Large intestine (tissue), 3 donors: ENCODE data around the gene TMEM213. TPM values are rescaled to one million over a fixed set of nuclear protein-coding genes. Genes with fewer than 3 reads are reported as not detected.

ENCODE experiments used
- DNase-seq, 2 donors: peaks; one replicate each; pipeline versions ENCODE4 v3.0.0 to v3.0.0-alpha.2; 2013
- H3K27ac ChIP-seq: one replicate; pipeline ENCODE4 v1.5.1; 2013; ENCODE audit warnings: low read length
- H3K27me3 ChIP-seq: 2 replicates; pipeline ENCODE4 v1.6.1; 2013; ENCODE audit warnings: low read length; ENCODE audit not compliant: control insufficient read depth, insufficient read depth
- H3K36me3 ChIP-seq: 2 replicates; pipeline ENCODE4 v1.6.1; 2013; ENCODE audit warnings: low read length; ENCODE audit not compliant: control insufficient read depth, insufficient read depth
- H3K4me1 ChIP-seq: one replicate; pipeline ENCODE4 v1.6.1; 2013; ENCODE audit warnings: low read length; ENCODE audit not compliant: control insufficient read depth, insufficient read depth
- H3K4me3 ChIP-seq: one replicate; pipeline ENCODE4 v1.5.1; 2013; ENCODE audit warnings: low read length
- H3K9me3 ChIP-seq: one replicate; pipeline ENCODE4 v1.6.1; 2013; ENCODE audit warnings: mild to moderate bottlenecking, low read depth, low read length, moderate library complexity; ENCODE audit not compliant: control insufficient read depth
- WGBS: methylation state at CpG from one replicate; pipeline ENCODE4 v1.1.5; 2013; ENCODE audit warnings: low lambda C conversion rate; ENCODE audit not compliant: insufficient coverage; 5-methylcytosine and 5-hydroxymethylcytosine counted together
- polyA plus RNA-seq: library from polyadenylated mRNA; unstranded; fragments of 120-200 nt; gene quantifications from one replicate; pipeline ENCODE4 v1.2.1, GENCODE V29; 2013

The TMEM213 gene
- polyA plus RNA-seq, 1 donor: 0.01 TPM

- Histone ChIP-seq H3K9me3 (no peaks in the 10 kb centered on the region), H3K27ac (no peak overlapping the region), H3K27me3 (no peaks in the 10 kb centered on the region), H3K36me3 (peaks cover 8% of the 10 kb centered on the region), H3K4me1 (no peaks in the 10 kb centered on the region), H3K4me3 (no peak overlapping the region)
- no peak for DNase-seq
- no CpG with 5 or more reads among the region's 16 CpGs for WGBS
Observed at GRCh38 chr7:138861051-138861450, 63.3 kb downstream of the TMEM213 start.

- H3K27ac ChIP-seq: no peak overlapping the region
- H3K4me3 ChIP-seq: no peak overlapping the region
- H3K4me1 ChIP-seq: no peaks in the 10 kb centered on the region
- DNase-seq: no peak
- no peaks in the 10 kb centered on the region for H3K27me3 ChIP-seq
- H3K36me3 ChIP-seq: peaks cover 8% of the 10 kb centered on the region
- WGBS: no CpG with 5 or more reads among the region's 9 CpGs
- H3K9me3 ChIP-seq: no peaks in the 10 kb centered on the region
Observed at GRCh38 chr7:138863931-138864330, 66.1 kb downstream of the TMEM213 start.

GRCh38 chr7:138864667-138865066, 66.9 kb downstream of the TMEM213 start:
- DNase-seq: no peak
- WGBS: no CpG with 5 or more reads among the region's 3 CpGs
- H3K4me1 ChIP-seq: no peaks in the 10 kb centered on the region
- H3K9me3 ChIP-seq: no peaks in the 10 kb centered on the region
- H3K27ac ChIP-seq: no peak overlapping the region
- no peak overlapping the region for H3K4me3 ChIP-seq
- H3K36me3 ChIP-seq: peaks cover 11% of the 10 kb centered on the region
- no peaks in the 10 kb centered on the region for H3K27me3 ChIP-seq

- no peak overlapping the region for H3K4me3 ChIP-seq
- H3K27ac ChIP-seq: no peak overlapping the region
- DNase-seq: no peak
- H3K4me1 ChIP-seq: no peaks in the 10 kb centered on the region
- no CpG with 5 or more reads among the region's 4 CpGs for WGBS
- H3K36me3 ChIP-seq: peaks cover 13% of the 10 kb centered on the region
- no peaks in the 10 kb centered on the region for H3K9me3 ChIP-seq
- no peaks in the 10 kb centered on the region for H3K27me3 ChIP-seq
Observed at GRCh38 chr7:138865843-138866242, 68.0 kb downstream of the TMEM213 start.

- Histone ChIP-seq H3K9me3 (peaks cover 2% of the 10 kb centered on the region), H3K4me1 (no peaks in the 10 kb centered on the region), H3K27ac (no peak overlapping the region), H3K4me3 (no peak overlapping the region), H3K27me3 (no peaks in the 10 kb centered on the region), H3K36me3 (peaks cover 12% of the 10 kb centered on the region)
- WGBS: no CpG with 5 or more reads among the region's 9 CpGs
- DNase-seq: no peak
Observed at GRCh38 chr7:138866353-138866752, 68.6 kb downstream of the TMEM213 start.

- no peak overlapping the region for H3K27ac ChIP-seq
- no peaks in the 10 kb centered on the region for H3K4me1 ChIP-seq
- DNase-seq: no peak
- H3K9me3 ChIP-seq: peaks cover 2% of the 10 kb centered on the region
- H3K36me3 ChIP-seq: peaks cover 12% of the 10 kb centered on the region
- no peak overlapping the region for H3K4me3 ChIP-seq
- H3K27me3 ChIP-seq: no peaks in the 10 kb centered on the region
- WGBS: no CpG with 5 or more reads among the region's 19 CpGs
Observed at GRCh38 chr7:138867744-138868143, 70.0 kb downstream of the TMEM213 start.

- H3K4me3 ChIP-seq: no peak overlapping the region
- no CpG with 5 or more reads among the region's 14 CpGs for WGBS
- no peaks in the 10 kb centered on the region for H3K27me3 ChIP-seq
Observed at GRCh38 chr7:138868711-138869110, 70.9 kb downstream of the TMEM213 start.

GRCh38 chr7:138869353-138869752, 71.6 kb downstream of the TMEM213 start:
- no peaks in the 10 kb centered on the region for H3K27me3 ChIP-seq
- H3K4me1 ChIP-seq: no peaks in the 10 kb centered on the region
- no peak overlapping the region for H3K4me3 ChIP-seq
- no peak for DNase-seq
- H3K27ac ChIP-seq: no peak overlapping the region
- peaks cover 10% of the 10 kb centered on the region for H3K36me3 ChIP-seq
- WGBS: no CpG with 5 or more reads among the region's 30 CpGs
- H3K9me3 ChIP-seq: peaks cover 2% of the 10 kb centered on the region

More at GRCh38 chr7:138868711-138869110, 70.9 kb downstream of the TMEM213 start:
- H3K4me1 ChIP-seq: no peaks in the 10 kb centered on the region
- peaks cover 12% of the 10 kb centered on the region for H3K36me3 ChIP-seq
- H3K27ac ChIP-seq: no peak overlapping the region
- peaks cover 2% of the 10 kb centered on the region for H3K9me3 ChIP-seq
- DNase-seq: no peak

- Histone ChIP-seq H3K9me3 (peaks cover 2% of the 10 kb centered on the region), H3K4me1 (no peaks in the 10 kb centered on the region), H3K4me3 (no peak overlapping the region), H3K27me3 (no peaks in the 10 kb centered on the region), H3K27ac (no peak overlapping the region), H3K36me3 (peaks cover 10% of the 10 kb centered on the region)
- no peak for DNase-seq
- WGBS: 100% methylated on average over 1 of the region's 21 CpGs
Observed at GRCh38 chr7:138871065-138871813, 73.4 kb downstream of the TMEM213 start.

GRCh38 chr7:138871814-138872090, 74.0 kb downstream of the TMEM213 start:
- peaks cover 10% of the 10 kb centered on the region for H3K36me3 ChIP-seq
- peaks cover 2% of the 10 kb centered on the region for H3K9me3 ChIP-seq
- H3K27ac ChIP-seq: no peak overlapping the region
- no peaks in the 10 kb centered on the region for H3K27me3 ChIP-seq
- H3K4me3 ChIP-seq: no peak overlapping the region
- no peaks in the 10 kb centered on the region for H3K4me1 ChIP-seq
- DNase-seq: no peak
- 95% methylated on average over 3 of the region's 5 CpGs for WGBS

GRCh38 chr7:138872576-138872975, 74.8 kb downstream of the TMEM213 start:
- Histone ChIP-seq H3K27me3 (no peaks in the 10 kb centered on the region), H3K27ac (no peak overlapping the region), H3K9me3 (peaks cover 2% of the 10 kb centered on the region), H3K4me1 (no peaks in the 10 kb centered on the region), H3K36me3 (peaks cover 10% of the 10 kb centered on the region), H3K4me3 (no peak overlapping the region)
- no peak for DNase-seq
- WGBS: no CpG with 5 or more reads among the region's 4 CpGs
